Transverse colon (tissue), 3 donors: ENCODE measurements around the gene FAM8A1.

Experiments
- CTCF ChIP-seq, 5 experiments: fragments of 200-600 bp in 3 of 5; fragments of 450-650 bp in 2 of 5; sonication (generic) in 3 of 5; IDR thresholded peaks; 1 replicate in 2 of 5; 2 replicates in 3 of 5; pipeline ENCODE4 v1.5.1; 2016 to 2017; ENCODE audit warnings: antibody characterized with exemption in 5 of 5, inconsistent platforms in 3 of 5, mild to moderate bottlenecking in 2 of 5, moderate library complexity in 1 of 5
- EP300 ChIP-seq: sonication (generic); formaldehyde crosslinking; IDR thresholded peaks from one replicate; pipeline ENCODE4 v1.6.1; 2017; ENCODE audit warnings: antibody characterized with exemption, low read depth
- POLR2A ChIP-seq: fragments of 450-650 bp; IDR thresholded peaks from one replicate; pipeline ENCODE4 v1.6.1; 2016; ENCODE audit warnings: antibody characterized with exemption, mild to moderate bottlenecking, moderate library complexity

GRCh38 chr6:17574866-17575560, 25.1 kb upstream of the FAM8A1 start:
- TF ChIP-seq CTCF (IDR thresholded peaks at IDR 0.05) (no peak), EP300 (no peak), POLR2A (no peak)
